Measurements from ENCODE around the gene ANGPTL7. TPM values are rescaled to one million over a fixed set of nuclear protein-coding genes. Genes with fewer than 3 reads are reported as not detected.

The ANGPTL7 gene
- total RNA-seq, 1 experiment from 2014 or later = not detected

DNA sequence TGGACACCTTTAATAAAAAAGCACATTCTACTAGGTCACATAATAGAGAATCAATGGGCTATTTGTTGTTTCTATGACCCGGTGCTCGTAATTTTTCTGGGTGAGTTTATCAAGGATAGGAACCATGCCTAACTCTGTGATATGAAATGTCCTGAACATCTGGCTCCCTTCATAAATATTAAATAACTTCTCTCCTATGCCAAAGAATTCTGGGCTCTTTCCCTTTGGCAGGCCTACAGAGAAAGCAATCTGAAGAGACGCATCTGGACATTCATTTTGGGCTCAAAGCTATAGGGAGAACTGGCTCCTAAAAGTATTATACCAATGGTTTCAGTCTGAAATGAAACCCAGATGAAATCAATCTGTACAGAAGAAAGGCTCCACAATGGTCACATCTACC is 38.8 kb upstream of the ANGPTL7 start:
- Histone ChIP-seq H3K9me3 (ENCODE audit: control insufficient read depth in 1 of 2, insufficient read depth in 1 of 2, low read depth in 1 of 2, low read length in 2 of 2) (no peaks in the 10 kb centered on the region), H3K79me2 (ENCODE audit: insufficient read depth, low read length) (no peaks in the 10 kb centered on the region), H3K4me3 (replicated peaks in 1 of 2; ENCODE audit: low read depth in 1 of 2, low read length in 2 of 2) (no peak overlapping the region), H4K20me1 (ENCODE audit: insufficient read depth) (no peaks in the 10 kb centered on the region), H2AFZ (ENCODE audit: low read depth, low read length, poor library complexity, severe bottlenecking) (no peak overlapping the region), H3K4me2 (ENCODE audit: low read length) (no peak overlapping the region), H3K9me2 (ENCODE audit: insufficient read depth) (no peaks in the 10 kb centered on the region), H3K4me1 (ENCODE audit: control insufficient read depth in 1 of 2, insufficient read depth in 2 of 2, low read length in 2 of 2) (no peaks in the 10 kb centered on the region), H3K9ac (ENCODE audit: low read length) (no peak overlapping the region), H3K27me3 (ENCODE audit: insufficient read depth, low read length) (no peaks in the 10 kb centered on the region), H3K36me3 (ENCODE audit: control insufficient read depth in 1 of 2, insufficient read depth in 2 of 2, low read length in 2 of 2) (peaks cover 11% of the 10 kb centered on the region in 2 experiments; a peak in 2 of 4 replicates), H3K27ac (ENCODE audit: low read depth, low read length) (no peak overlapping the region)
- no TSS peak for BruUV-seq (replicated peaks)
- DNase-seq (ENCODE audit: low read depth, low spot score) = no peak
- RAD21 ChIA-PET (ENCODE audit: low non-redundant PET in 1 of 2, low total read pairs in 2 of 2, uncharacterized antibody in 2 of 2, unreplicated experiment in 2 of 2) = no interaction called here
- CTCF ChIA-PET = no interaction called here
- no peak for ATAC-seq
- TF ChIP-seq, protein P1, sequence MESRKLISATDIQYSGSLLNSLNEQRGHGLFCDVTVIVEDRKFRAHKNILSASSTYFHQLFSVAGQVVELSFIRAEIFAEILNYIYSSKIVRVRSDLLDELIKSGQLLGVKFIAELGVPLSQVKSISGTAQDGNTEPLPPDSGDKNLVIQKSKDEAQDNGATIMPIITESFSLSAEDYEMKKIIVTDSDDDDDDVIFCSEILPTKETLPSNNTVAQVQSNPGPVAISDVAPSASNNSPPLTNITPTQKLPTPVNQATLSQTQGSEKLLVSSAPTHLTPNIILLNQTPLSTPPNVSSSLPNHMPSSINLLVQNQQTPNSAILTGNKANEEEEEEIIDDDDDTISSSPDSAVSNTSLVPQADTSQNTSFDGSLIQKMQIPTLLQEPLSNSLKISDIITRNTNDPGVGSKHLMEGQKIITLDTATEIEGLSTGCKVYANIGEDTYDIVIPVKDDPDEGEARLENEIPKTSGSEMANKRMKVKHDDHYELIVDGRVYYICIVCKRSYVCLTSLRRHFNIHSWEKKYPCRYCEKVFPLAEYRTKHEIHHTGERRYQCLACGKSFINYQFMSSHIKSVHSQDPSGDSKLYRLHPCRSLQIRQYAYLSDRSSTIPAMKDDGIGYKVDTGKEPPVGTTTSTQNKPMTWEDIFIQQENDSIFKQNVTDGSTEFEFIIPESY (IDR thresholded peaks at IDR 0.05; ENCODE audit: extremely low read depth, insufficient replicate concordance, low read length) = no peak
- TF ChIP-seq SIN3A (IDR thresholded peaks at IDR 0.05; ENCODE audit: low read depth) (no peak), YY1 (IDR thresholded peaks at IDR 0.05; ENCODE audit: extremely low read depth, insufficient replicate concordance, low read depth, low read length) (no peak), ZNF274 (IDR thresholded peaks at IDR 0.05; ENCODE audit: low read depth, low read length) (no peak), SRF (IDR thresholded peaks at IDR 0.05; ENCODE audit: low read depth) (no peak), ZFX (IDR thresholded peaks at IDR 0.05) (no peak), FOSL1 (IDR thresholded peaks at IDR 0.05; ENCODE audit: low read depth) (no peak), SP1 (IDR thresholded peaks at IDR 0.05; ENCODE audit: low read depth) (no peak), CTCF (IDR thresholded peaks at IDR 0.05 in 2 of 3, conservative IDR thresholded peaks at IDR 0.05 in 1 of 3; ENCODE audit: borderline replicate concordance in 1 of 3, insufficient read depth in 1 of 3, low read depth in 2 of 3, low read length in 2 of 3) (no peak), EGR1 (IDR thresholded peaks at IDR 0.05; ENCODE audit: low read depth) (no peak), JUND (IDR thresholded peaks at IDR 0.05) (no peak), EZH2 (IDR thresholded peaks at IDR 0.05) (no peak), RAD21 (IDR thresholded peaks at IDR 0.05; ENCODE audit: low read depth) (no peak), ELF1 (IDR thresholded peaks at IDR 0.05; ENCODE audit: borderline replicate concordance, low read depth) (no peak), EZH2phosphoT487 (IDR thresholded peaks at IDR 0.05; ENCODE audit: borderline replicate concordance) (no peak), POLR2AphosphoS5 (IDR thresholded peaks at IDR 0.05; ENCODE audit: low read depth, low read length) (no peak), CEBPB (IDR thresholded peaks at IDR 0.05; ENCODE audit: low read depth) (no peak), POLR2A (IDR thresholded peaks at IDR 0.05; ENCODE audit: borderline replicate concordance, extremely low read depth, insufficient read depth, insufficient read length) (no peak)
- TF ChIP-seq, protein P2, sequence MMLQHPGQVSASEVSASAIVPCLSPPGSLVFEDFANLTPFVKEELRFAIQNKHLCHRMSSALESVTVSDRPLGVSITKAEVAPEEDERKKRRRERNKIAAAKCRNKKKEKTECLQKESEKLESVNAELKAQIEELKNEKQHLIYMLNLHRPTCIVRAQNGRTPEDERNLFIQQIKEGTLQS (IDR thresholded peaks at IDR 0.05) = no peak
- TF ChIP-seq, protein P3, sequence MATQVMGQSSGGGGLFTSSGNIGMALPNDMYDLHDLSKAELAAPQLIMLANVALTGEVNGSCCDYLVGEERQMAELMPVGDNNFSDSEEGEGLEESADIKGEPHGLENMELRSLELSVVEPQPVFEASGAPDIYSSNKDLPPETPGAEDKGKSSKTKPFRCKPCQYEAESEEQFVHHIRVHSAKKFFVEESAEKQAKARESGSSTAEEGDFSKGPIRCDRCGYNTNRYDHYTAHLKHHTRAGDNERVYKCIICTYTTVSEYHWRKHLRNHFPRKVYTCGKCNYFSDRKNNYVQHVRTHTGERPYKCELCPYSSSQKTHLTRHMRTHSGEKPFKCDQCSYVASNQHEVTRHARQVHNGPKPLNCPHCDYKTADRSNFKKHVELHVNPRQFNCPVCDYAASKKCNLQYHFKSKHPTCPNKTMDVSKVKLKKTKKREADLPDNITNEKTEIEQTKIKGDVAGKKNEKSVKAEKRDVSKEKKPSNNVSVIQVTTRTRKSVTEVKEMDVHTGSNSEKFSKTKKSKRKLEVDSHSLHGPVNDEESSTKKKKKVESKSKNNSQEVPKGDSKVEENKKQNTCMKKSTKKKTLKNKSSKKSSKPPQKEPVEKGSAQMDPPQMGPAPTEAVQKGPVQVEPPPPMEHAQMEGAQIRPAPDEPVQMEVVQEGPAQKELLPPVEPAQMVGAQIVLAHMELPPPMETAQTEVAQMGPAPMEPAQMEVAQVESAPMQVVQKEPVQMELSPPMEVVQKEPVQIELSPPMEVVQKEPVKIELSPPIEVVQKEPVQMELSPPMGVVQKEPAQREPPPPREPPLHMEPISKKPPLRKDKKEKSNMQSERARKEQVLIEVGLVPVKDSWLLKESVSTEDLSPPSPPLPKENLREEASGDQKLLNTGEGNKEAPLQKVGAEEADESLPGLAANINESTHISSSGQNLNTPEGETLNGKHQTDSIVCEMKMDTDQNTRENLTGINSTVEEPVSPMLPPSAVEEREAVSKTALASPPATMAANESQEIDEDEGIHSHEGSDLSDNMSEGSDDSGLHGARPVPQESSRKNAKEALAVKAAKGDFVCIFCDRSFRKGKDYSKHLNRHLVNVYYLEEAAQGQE (IDR thresholded peaks at IDR 0.05; ENCODE audit: low read depth) = no peak
- POLR2A ChIA-PET = no interaction called here
- intact Hi-C loops (cut with micrococcal nuclease) = no loop called here
